Suprapubic skin (tissue), 4 donors: ENCODE measurements around the gene MPZL2. TPM values are rescaled to one million over a fixed set of nuclear protein-coding genes. Genes with fewer than 3 reads are reported as not detected.

Experiments
- DNase-seq, 2 donors: peaks; one replicate each; pipeline ENCODE4 v3.0.0-alpha.2; 2019; ENCODE audit warnings: low spot score in 2 of 2
- H3K27ac ChIP-seq: fragments of 200-600 bp; sonication (generic); one replicate; pipeline ENCODE4 v1.5.1; 2019
- H3K27me3 ChIP-seq: fragments of 200-600 bp; sonication (generic); one replicate; pipeline ENCODE4 v1.5.1; 2019
- H3K36me3 ChIP-seq: fragments of 200-600 bp; sonication (generic); one replicate; pipeline ENCODE4 v1.5.1; 2019
- H3K4me1 ChIP-seq: fragments of 200-600 bp; sonication (generic); one replicate; pipeline ENCODE4 v1.5.1; 2019
- H3K4me3 ChIP-seq: fragments of 200-600 bp; sonication (generic); one replicate; pipeline ENCODE4 v1.5.1; 2019; ENCODE audit warnings: mild to moderate bottlenecking
- H3K9me3 ChIP-seq: fragments of 200-600 bp; sonication (generic); one replicate; pipeline ENCODE4 v1.5.1; 2019
- EP300 ChIP-seq: sonication (generic); formaldehyde crosslinking; IDR thresholded peaks from one replicate; pipeline ENCODE4 v1.6.1; 2017; ENCODE audit warnings: antibody characterized with exemption
- POLR2A ChIP-seq, 2 donors: fragments of 450-650 bp; IDR thresholded peaks; one replicate each; pipeline ENCODE4 v1.6.1; 2017; ENCODE audit warnings: antibody characterized with exemption in 2 of 2, mild to moderate bottlenecking in 2 of 2, moderate library complexity in 2 of 2
- POLR2AphosphoS5 ChIP-seq, 3 donors: sonication (generic); formaldehyde crosslinking; IDR thresholded peaks; one replicate each; pipeline ENCODE4 v1.6.1; 2017; ENCODE audit warnings: antibody characterized with exemption in 3 of 3
- whole genome bisulfite sequencing: methylation state at CpG from one replicate; pipeline ENCODE4 v1.1.5; 2018; 5-methylcytosine and 5-hydroxymethylcytosine counted together
- total RNA-seq, 4 donors: library from RNA; depleted of rRNA; stranded (reverse); fragments of >200 nt; gene quantifications; one replicate each; pipeline ENCODE4 v1.1.0, GENCODE V29; 2016
- TF ChIP-seq, protein P1 (sequence below), 2 donors: fragments of 200-600 bp in 1 of 2; fragments of 450-650 bp in 1 of 2; sonication (generic) in 1 of 2; IDR thresholded peaks; one replicate each; pipeline ENCODE4 v1.5.1; 2016 to 2019; ENCODE audit warnings: antibody characterized with exemption in 2 of 2, mild to moderate bottlenecking in 1 of 2, moderate library complexity in 1 of 2

Gene MPZL2
- total RNA-seq, 4 donors from 2014 or later = 54.5 to 111 (median 56.7) TPM

DNA sequence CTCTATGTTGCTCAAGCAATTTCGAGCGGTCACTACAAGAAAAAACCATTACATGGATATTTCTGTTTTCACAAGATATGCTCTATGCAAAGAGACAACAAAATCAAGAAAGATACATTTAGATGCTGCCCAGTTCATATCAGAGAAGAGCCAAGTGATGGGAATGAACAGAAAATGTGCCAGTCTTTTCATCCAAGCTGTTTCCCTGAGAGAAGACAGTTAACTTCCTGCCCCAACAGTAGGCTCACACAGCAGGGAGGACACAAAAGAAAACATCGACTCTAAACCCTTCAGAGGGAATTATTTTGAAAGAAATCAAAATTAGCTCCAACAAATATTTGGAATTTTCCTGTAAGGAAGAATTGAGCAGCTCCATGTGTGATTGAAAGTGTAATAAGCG is 50.9 kb downstream of the MPZL2 start:
- Histone ChIP-seq H3K4me1 (peaks cover 11% of the 10 kb centered on the region), H3K27me3 (peaks cover 7% of the 10 kb centered on the region), H3K36me3 (no peaks in the 10 kb centered on the region), H3K9me3 (no peaks in the 10 kb centered on the region), H3K27ac (no peak overlapping the region), H3K4me3 (no peak overlapping the region)
- 85% methylated on average over 4 of the region's 4 CpGs for WGBS
- DNase-seq = no peak
- TF ChIP-seq POLR2AphosphoS5 (IDR thresholded peaks at IDR 0.05) (no peak), EP300 (no peak), POLR2A (IDR thresholded peaks at IDR 0.05) (no peak)
- TF ChIP-seq, protein P1, sequence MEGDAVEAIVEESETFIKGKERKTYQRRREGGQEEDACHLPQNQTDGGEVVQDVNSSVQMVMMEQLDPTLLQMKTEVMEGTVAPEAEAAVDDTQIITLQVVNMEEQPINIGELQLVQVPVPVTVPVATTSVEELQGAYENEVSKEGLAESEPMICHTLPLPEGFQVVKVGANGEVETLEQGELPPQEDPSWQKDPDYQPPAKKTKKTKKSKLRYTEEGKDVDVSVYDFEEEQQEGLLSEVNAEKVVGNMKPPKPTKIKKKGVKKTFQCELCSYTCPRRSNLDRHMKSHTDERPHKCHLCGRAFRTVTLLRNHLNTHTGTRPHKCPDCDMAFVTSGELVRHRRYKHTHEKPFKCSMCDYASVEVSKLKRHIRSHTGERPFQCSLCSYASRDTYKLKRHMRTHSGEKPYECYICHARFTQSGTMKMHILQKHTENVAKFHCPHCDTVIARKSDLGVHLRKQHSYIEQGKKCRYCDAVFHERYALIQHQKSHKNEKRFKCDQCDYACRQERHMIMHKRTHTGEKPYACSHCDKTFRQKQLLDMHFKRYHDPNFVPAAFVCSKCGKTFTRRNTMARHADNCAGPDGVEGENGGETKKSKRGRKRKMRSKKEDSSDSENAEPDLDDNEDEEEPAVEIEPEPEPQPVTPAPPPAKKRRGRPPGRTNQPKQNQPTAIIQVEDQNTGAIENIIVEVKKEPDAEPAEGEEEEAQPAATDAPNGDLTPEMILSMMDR (IDR thresholded peaks at IDR 0.05) = no peak

DNA sequence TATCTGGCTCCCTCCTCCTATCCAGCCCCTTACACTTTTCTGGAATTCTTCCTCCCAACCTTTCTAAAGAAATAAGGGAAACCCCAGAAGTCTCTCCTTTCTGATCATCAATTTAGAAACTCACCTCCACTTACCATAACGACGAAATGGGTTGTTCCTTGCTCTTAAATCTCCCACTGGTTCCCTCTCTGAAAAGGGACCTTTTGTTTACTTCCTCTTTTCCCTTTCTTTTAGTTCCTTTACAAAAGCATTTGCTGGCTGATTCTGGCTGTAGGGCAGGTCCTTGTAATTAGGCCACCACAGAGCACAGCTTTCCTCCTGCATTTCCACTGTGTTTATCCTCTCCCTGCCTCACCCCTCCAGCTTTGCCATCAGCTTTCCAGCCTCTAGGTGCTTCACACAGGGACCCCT is 51.3 kb downstream of the MPZL2 start:
- Histone ChIP-seq H3K4me1 (peaks cover 11% of the 10 kb centered on the region), H3K27ac (no peak overlapping the region), H3K4me3 (no peak overlapping the region), H3K27me3 (peaks cover 7% of the 10 kb centered on the region), H3K9me3 (no peaks in the 10 kb centered on the region), H3K36me3 (no peaks in the 10 kb centered on the region)
- 75% methylated on average over 2 of the region's 2 CpGs for WGBS
- no peak for DNase-seq
- TF ChIP-seq, protein P1 (IDR thresholded peaks at IDR 0.05) = no peak
- no peak for TF ChIP-seq POLR2AphosphoS5 (IDR thresholded peaks at IDR 0.05)
- TF ChIP-seq POLR2A (IDR thresholded peaks at IDR 0.05) = no peak
- no peak for TF ChIP-seq EP300

DNA sequence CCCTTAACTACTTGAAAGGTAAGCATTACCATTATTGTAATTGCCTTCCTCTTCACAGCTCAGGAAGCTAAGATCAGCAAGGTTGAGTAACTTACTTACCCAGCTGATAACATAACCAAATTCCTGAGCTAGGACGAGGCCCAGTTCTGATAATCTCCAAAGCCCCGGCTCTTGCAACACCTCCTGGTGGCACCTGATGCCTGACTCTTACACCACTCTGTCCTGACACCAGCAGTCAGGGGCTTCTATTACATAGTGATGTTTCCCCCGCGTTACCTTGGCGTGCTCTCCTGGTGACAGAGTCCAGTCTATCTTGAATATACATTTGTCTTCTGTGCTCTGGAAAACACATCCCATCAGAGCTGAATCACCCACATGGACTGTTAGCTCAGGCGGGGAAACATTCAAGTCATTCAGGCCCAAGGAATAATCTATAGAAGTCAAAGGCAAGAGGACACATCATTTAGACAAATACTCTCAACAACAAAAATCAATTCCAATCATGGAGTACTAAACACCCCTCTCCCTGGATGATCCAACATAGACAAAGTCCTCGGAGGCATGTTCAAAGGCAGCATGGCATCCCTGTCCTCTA is 51.9 kb downstream of the MPZL2 start:
- Histone ChIP-seq H3K9me3 (no peaks in the 10 kb centered on the region), H3K27ac (no peak overlapping the region), H3K4me1 (peaks cover 12% of the 10 kb centered on the region), H3K36me3 (no peaks in the 10 kb centered on the region), H3K4me3 (no peak overlapping the region), H3K27me3 (peaks cover 7% of the 10 kb centered on the region)
- DNase-seq = no peak
- 91% methylated on average over 7 of the region's 7 CpGs for WGBS
- TF ChIP-seq, protein P1 (IDR thresholded peaks at IDR 0.05) = no peak
- TF ChIP-seq EP300 (no peak), POLR2A (IDR thresholded peaks at IDR 0.05) (no peak), POLR2AphosphoS5 (IDR thresholded peaks at IDR 0.05) (no peak)

DNA sequence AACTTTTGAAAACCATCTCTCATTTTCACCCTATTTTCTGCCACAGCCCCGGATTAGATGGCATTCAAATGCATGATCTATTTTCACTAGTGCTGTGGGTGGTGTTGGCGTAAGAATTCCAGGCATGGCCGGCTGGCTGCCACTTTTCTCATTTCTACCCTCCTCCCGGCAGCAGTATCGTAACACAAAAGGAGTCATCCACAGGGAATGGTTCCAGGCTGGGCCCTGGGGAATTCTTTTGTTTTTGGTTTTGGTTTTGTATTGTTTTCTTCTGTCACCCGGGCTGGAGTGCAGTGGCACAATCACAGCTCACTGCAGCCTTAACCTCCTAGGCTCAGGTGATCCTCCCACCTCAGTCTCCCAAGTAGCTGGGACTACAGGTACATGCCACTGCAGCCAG is 53.1 kb downstream of the MPZL2 start:
- H3K27me3 ChIP-seq = peaks cover 7% of the 10 kb centered on the region
- no peaks in the 10 kb centered on the region for H3K36me3 ChIP-seq
- WGBS = 53% methylated on average over 6 of the region's 6 CpGs
- H3K4me3 ChIP-seq = no peak overlapping the region
- H3K4me1 ChIP-seq = peaks cover 13% of the 10 kb centered on the region
- DNase-seq = no peak
- no peaks in the 10 kb centered on the region for H3K9me3 ChIP-seq
- TF ChIP-seq POLR2A (IDR thresholded peaks at IDR 0.05) = no peak
- TF ChIP-seq EP300 = no peak
- TF ChIP-seq, protein P1 (IDR thresholded peaks at IDR 0.05) = no peak
- TF ChIP-seq POLR2AphosphoS5 (IDR thresholded peaks at IDR 0.05) = no peak
- H3K27ac ChIP-seq = no peak overlapping the region

DNA sequence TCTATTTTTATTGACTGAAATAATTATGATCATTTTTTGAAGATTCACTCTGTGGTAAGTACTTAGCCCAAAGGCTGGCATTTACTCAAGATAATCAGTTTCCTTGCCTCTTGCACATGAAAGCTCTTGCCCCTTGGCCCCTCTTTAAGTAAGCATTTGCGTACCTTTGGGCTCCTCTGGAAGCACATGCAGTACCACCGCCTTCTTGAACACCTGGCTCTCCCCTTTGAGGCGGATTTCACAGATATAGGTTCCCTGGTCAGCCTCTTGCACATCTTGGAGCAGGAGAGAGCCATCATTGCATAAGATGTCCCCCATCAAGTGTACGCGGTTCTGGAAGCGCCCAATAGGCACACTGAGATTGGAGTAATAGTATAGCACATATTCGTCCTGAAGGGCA is 53.8 kb downstream of the MPZL2 start:
- H3K4me3 ChIP-seq = no peak overlapping the region
- DNase-seq = no peak
- no peak overlapping the region for H3K27ac ChIP-seq
- no peaks in the 10 kb centered on the region for H3K9me3 ChIP-seq
- WGBS = 94% methylated on average over 7 of the region's 7 CpGs
- peaks cover 7% of the 10 kb centered on the region for H3K27me3 ChIP-seq
- H3K4me1 ChIP-seq = peaks cover 13% of the 10 kb centered on the region
- TF ChIP-seq POLR2AphosphoS5 (IDR thresholded peaks at IDR 0.05) (no peak), POLR2A (IDR thresholded peaks at IDR 0.05) (no peak), EP300 (no peak)
- TF ChIP-seq, protein P1 (IDR thresholded peaks at IDR 0.05) = no peak
- H3K36me3 ChIP-seq = no peaks in the 10 kb centered on the region
